ENCODE measurements around the gene SAAL1.

- TF ChIP-seq CTCF (IDR thresholded peaks at IDR 0.05) (no peak), EZH2 (IDR thresholded peaks at IDR 0.05; ENCODE audit: borderline replicate concordance, insufficient read depth, low read depth, low read length, poor library complexity, severe bottlenecking) (no peak)
These were observed 59.6 kb downstream of the SAAL1 start, which contains the start of gene TPH1 for GRCh38 chr11:18046116-18046777.
